ENCODE measurements around the gene ATCAY.

DNA sequence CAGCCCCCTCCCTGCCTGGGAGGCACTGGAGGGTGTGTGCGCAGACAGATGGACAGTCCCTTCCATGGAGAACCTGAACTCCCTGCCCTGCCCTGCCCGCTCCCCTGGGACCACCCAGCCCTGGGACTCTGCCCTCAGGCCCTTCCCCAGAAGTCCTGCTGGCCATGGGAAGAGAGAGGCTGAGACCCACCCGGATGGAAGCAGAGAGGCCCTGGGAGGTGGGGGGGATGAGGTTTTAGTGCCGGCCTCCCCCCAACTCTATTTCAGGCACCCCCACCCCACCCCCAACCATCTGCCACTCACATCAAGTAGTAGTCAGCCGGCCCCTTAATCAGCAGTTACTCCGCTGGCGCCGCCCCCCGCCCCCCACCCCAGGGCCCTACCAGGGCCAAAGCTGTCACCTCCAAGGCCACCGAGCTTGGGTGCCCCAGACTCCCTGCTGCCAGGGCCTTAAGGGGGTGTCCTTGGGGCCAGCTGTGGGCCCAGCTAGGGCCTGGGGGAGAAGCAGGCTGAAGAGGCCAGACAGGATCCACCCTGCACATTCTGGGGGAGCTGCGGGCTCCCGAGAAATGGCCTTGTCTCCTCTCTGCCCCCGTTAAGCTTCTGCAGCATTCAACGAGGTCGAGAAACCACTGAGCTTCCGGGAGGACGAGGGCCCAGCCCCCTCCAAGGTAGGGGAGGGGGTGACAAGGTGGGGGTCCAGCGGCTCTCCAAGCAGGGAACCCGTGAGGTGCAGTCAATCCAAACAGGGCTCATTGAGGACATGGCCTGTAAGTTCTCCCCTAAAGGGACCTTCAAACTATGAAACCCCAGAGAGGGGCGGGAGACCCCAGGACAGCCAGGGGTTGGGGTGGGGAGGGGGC, 69.7 kb downstream of the ATCAY start:
- TF ChIP-seq, protein P1, sequence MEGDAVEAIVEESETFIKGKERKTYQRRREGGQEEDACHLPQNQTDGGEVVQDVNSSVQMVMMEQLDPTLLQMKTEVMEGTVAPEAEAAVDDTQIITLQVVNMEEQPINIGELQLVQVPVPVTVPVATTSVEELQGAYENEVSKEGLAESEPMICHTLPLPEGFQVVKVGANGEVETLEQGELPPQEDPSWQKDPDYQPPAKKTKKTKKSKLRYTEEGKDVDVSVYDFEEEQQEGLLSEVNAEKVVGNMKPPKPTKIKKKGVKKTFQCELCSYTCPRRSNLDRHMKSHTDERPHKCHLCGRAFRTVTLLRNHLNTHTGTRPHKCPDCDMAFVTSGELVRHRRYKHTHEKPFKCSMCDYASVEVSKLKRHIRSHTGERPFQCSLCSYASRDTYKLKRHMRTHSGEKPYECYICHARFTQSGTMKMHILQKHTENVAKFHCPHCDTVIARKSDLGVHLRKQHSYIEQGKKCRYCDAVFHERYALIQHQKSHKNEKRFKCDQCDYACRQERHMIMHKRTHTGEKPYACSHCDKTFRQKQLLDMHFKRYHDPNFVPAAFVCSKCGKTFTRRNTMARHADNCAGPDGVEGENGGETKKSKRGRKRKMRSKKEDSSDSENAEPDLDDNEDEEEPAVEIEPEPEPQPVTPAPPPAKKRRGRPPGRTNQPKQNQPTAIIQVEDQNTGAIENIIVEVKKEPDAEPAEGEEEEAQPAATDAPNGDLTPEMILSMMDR (conservative IDR thresholded peaks at IDR 0.05; ENCODE audit: low read depth, low read length): no peak
- TF ChIP-seq, protein P2, sequence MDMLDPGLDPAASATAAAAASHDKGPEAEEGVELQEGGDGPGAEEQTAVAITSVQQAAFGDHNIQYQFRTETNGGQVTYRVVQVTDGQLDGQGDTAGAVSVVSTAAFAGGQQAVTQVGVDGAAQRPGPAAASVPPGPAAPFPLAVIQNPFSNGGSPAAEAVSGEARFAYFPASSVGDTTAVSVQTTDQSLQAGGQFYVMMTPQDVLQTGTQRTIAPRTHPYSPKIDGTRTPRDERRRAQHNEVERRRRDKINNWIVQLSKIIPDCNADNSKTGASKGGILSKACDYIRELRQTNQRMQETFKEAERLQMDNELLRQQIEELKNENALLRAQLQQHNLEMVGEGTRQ (IDR thresholded peaks at IDR 0.05; ENCODE audit: low read depth, low read length): no peak
- no peak for TF ChIP-seq POLR2A (IDR thresholded peaks at IDR 0.05; ENCODE audit: low read depth, low read length)
- no peak for TF ChIP-seq SMC3 (IDR thresholded peaks at IDR 0.05; ENCODE audit: low read depth, low read length)
